Uterus (tissue), 4 donors: ENCODE data around the gene ZBTB18. TPM values are rescaled to one million over a fixed set of nuclear protein-coding genes. Genes with fewer than 3 reads are reported as not detected.
"Not testable (repeated sequence)": the region's sequence is repeated elsewhere in the genome, so short reads cannot be mapped to it uniquely, and the experiment has no call there.

Experiments
- DNase-seq, 2 donors: peaks; one replicate each; pipeline ENCODE4 v3.0.0-alpha.2; 2019 to 2020
- H3K27ac ChIP-seq, 2 donors: fragments of 200-600 bp; sonication (generic); 1 replicate in 1 of 2; 2 replicates in 1 of 2; pipeline ENCODE4 v1.5.1; 2016 to 2018
- H3K27me3 ChIP-seq, 2 donors: fragments of 200-600 bp; sonication (generic); one replicate each; pipeline ENCODE4 v1.5.1; 2018 to 2019; ENCODE audit warnings: control low read depth in 1 of 2
- H3K36me3 ChIP-seq, 2 donors: fragments of 200-600 bp; sonication (generic); one replicate each; pipeline ENCODE4 v1.5.1; 2019; ENCODE audit warnings: control low read depth in 1 of 2
- H3K4me1 ChIP-seq, 2 donors: fragments of 200-600 bp; sonication (generic); one replicate each; pipeline ENCODE4 v1.5.1; 2018 to 2019; ENCODE audit warnings: control low read depth in 1 of 2
- H3K4me3 ChIP-seq, 2 donors: fragments of 200-600 bp; sonication (generic); 1 replicate in 1 of 2; 2 replicates in 1 of 2; pipeline ENCODE4 v1.5.1; 2018 to 2019; ENCODE audit warnings: mild to moderate bottlenecking in 1 of 2
- H3K9me3 ChIP-seq, 2 donors: fragments of 200-600 bp; sonication (generic); one replicate each; pipeline ENCODE4 v1.5.1; 2019; ENCODE audit warnings: control low read depth in 1 of 2
- CTCF ChIP-seq, 4 experiments: fragments of 200-600 bp in 2 of 4; fragments of 450-650 bp in 2 of 4; sonication (generic) in 2 of 4; IDR thresholded peaks; one replicate each; pipeline ENCODE4 v1.5.1; 2016 to 2019; ENCODE audit warnings: antibody characterized with exemption in 4 of 4, mild to moderate bottlenecking in 2 of 4, moderate library complexity in 1 of 4
- POLR2A ChIP-seq, 2 donors: fragments of 450-650 bp; IDR thresholded peaks; one replicate each; pipeline ENCODE4 v1.6.1; 2016; ENCODE audit warnings: antibody characterized with exemption in 2 of 2, mild to moderate bottlenecking in 1 of 2, moderate library complexity in 1 of 2
- intact Hi-C: fragments of 100-400 bp; cut with DNase I; formaldehyde crosslinking; loops from one replicate; pipeline ENCODE4 v1.15.1; 2023; ENCODE audit warnings: low total_unique reads
- total RNA-seq, 4 donors: library from RNA; depleted of rRNA in 3 of 4; stranded (reverse); fragments of >200 nt in 3 of 4; gene quantifications; one replicate each; pipeline versions ENCODE4 v1.1.0 to v1.2.4, GENCODE V29; 2014 to 2023
- donor health status: DM: yes; HTN: yes; CAD: no.

The ZBTB18 gene
- total RNA-seq, 4 donors from 2014 or later: 5.3 to 16.7 (median 12.4) TPM

GRCh38 chr1:244037252-244037651 lies 13.8 kb upstream of the ZBTB18 start:
- Histone ChIP-seq H3K9me3 (no peaks in the 10 kb centered on the region), H3K4me3 (no peak overlapping the region), H3K27ac (no peak overlapping the region), H3K36me3 (no peaks in the 10 kb centered on the region), H3K27me3 (no peaks in the 10 kb centered on the region), H3K4me1 (no peaks in the 10 kb centered on the region)
- DNase-seq: no peak
- intact Hi-C loops: no loop called here
- TF ChIP-seq CTCF (IDR thresholded peaks at IDR 0.05) (no peak), POLR2A (IDR thresholded peaks at IDR 0.05) (no peak)

- Histone ChIP-seq H3K27me3 (no peaks in the 10 kb centered on the region), H3K36me3 (no peaks in the 10 kb centered on the region), H3K27ac (no peak overlapping the region), H3K4me1 (no peaks in the 10 kb centered on the region), H3K4me3 (no peak overlapping the region), H3K9me3 (no peaks in the 10 kb centered on the region)
- DNase-seq: no peak
- intact Hi-C loops: no loop called here
- TF ChIP-seq CTCF (IDR thresholded peaks at IDR 0.05): no peak
- TF ChIP-seq POLR2A (IDR thresholded peaks at IDR 0.05): no peak
These were observed 9.5 kb upstream of the ZBTB18 start for GRCh38 chr1:244041466-244042120.

- intact Hi-C loops: no loop called here
- H3K9me3 ChIP-seq: no peaks in the 10 kb centered on the region
- H3K4me3 ChIP-seq: no peak overlapping the region
- no peaks in the 10 kb centered on the region for H3K36me3 ChIP-seq
- TF ChIP-seq CTCF (IDR thresholded peaks at IDR 0.05): no peak
- TF ChIP-seq POLR2A (IDR thresholded peaks at IDR 0.05): no peak
- H3K4me1 ChIP-seq: no peaks in the 10 kb centered on the region
- H3K27me3 ChIP-seq: no peaks in the 10 kb centered on the region
- no peak overlapping the region for H3K27ac ChIP-seq
- DNase-seq: no peak
These were observed 8.8 kb upstream of the ZBTB18 start for GRCh38 chr1:244042293-244042692.

GRCh38 chr1:244044423-244044822 lies 6.7 kb upstream of the ZBTB18 start:
- no peaks in the 10 kb centered on the region for H3K9me3 ChIP-seq
- no peaks in the 10 kb centered on the region for H3K27me3 ChIP-seq
- H3K27ac ChIP-seq: no peak overlapping the region
- H3K4me3 ChIP-seq: no peak overlapping the region
- no peaks in the 10 kb centered on the region for H3K4me1 ChIP-seq
- DNase-seq: no peak
- no peaks in the 10 kb centered on the region for H3K36me3 ChIP-seq
- TF ChIP-seq POLR2A (IDR thresholded peaks at IDR 0.05): no peak
- TF ChIP-seq CTCF (IDR thresholded peaks at IDR 0.05): no peak
- intact Hi-C loops: no loop called here

GRCh38 chr1:244046254-244046653 lies 4.8 kb upstream of the ZBTB18 start:
- H3K4me1 ChIP-seq, H3K36me3 ChIP-seq, H3K27me3 ChIP-seq, H3K4me3 ChIP-seq, DNase-seq, H3K9me3 ChIP-seq, intact Hi-C loops: not testable (repeated sequence)
- peak overlapping the region; percentile 91 to 96 for H3K27ac ChIP-seq
